ENCODE data around the gene SKOR2. TPM values are rescaled to one million over a fixed set of nuclear protein-coding genes. Genes with fewer than 3 reads are reported as not detected.

Gene SKOR2
- total and polyA plus RNA-seq, 2 of the 13 experiments (the other 11 are each of a cell fraction or from before 2014, with no cell fraction given) = not detected

GRCh38 chr18:47260120-47260923 is 8.9 kb upstream of the SKOR2 start (continued):
- no peak for TF ChIP-seq ZFP36L2 (CRISPR knock-in tag; IDR thresholded peaks at IDR 0.05)
- TF ChIP-seq ATF4 (CRISPR knock-in tag; IDR thresholded peaks at IDR 0.05) = no peak
- no peak for TF ChIP-seq ZNF781 (CRISPR knock-in tag; IDR thresholded peaks at IDR 0.05; ENCODE audit: borderline replicate concordance, not compliant biosample characterization)
- TF ChIP-seq ZNF232 (CRISPR knock-in tag; IDR thresholded peaks at IDR 0.05; ENCODE audit: borderline replicate concordance) = peak; percentile 91
- no peak for TF ChIP-seq YEATS2 (CRISPR knock-in tag; IDR thresholded peaks at IDR 0.05; ENCODE audit: borderline replicate concordance)
- TF ChIP-seq DMTF1 (CRISPR knock-in tag; IDR thresholded peaks at IDR 0.05) = no peak
- peak; percentile 70; the same call in 1 of the 2 replicates for TF ChIP-seq TEF (CRISPR knock-in tag; IDR thresholded peaks at IDR 0.05)
- 0 out of 2 replicates have a peak, but pooled peaks have one; percentile 45 for TF ChIP-seq ARNT2 (CRISPR knock-in tag; IDR thresholded peaks at IDR 0.05; ENCODE audit: low read depth)
- TF ChIP-seq SRSF1 (optimal IDR thresholded peaks at IDR 0.05; ENCODE audit: low read depth, low read length) = no peak
- no peak for TF ChIP-seq REXO4 (CRISPR knock-in tag; IDR thresholded peaks at IDR 0.05; ENCODE audit: borderline replicate concordance)
- no peak for TF ChIP-seq JUND (CRISPR knock-in tag; IDR thresholded peaks at IDR 0.05)
- TF ChIP-seq ZBTB39 (CRISPR knock-in tag; IDR thresholded peaks at IDR 0.05) = no peak
- TF ChIP-seq DPF2 (CRISPR knock-in tag; IDR thresholded peaks at IDR 0.05; ENCODE audit: borderline replicate concordance, low read depth) = no peak
- no peak for TF ChIP-seq ELF4 (CRISPR knock-in tag; IDR thresholded peaks at IDR 0.05; ENCODE audit: borderline replicate concordance)
- no peak for TF ChIP-seq ZNF350 (CRISPR knock-in tag; IDR thresholded peaks at IDR 0.05; ENCODE audit: borderline replicate concordance, low read depth)
- TF ChIP-seq ZMYM2 (CRISPR knock-in tag; IDR thresholded peaks at IDR 0.05) = no peak
- TF ChIP-seq EEA1 (CRISPR knock-in tag; IDR thresholded peaks at IDR 0.05; ENCODE audit: borderline replicate concordance) = no peak
- no peak for TF ChIP-seq HNF4A (CRISPR knock-in tag; IDR thresholded peaks at IDR 0.05)
- TF ChIP-seq KAT8 (CRISPR knock-in tag; IDR thresholded peaks at IDR 0.05) = no peak
- TF ChIP-seq TBX3 (IDR thresholded peaks at IDR 0.05; ENCODE audit: borderline replicate concordance) = no peak
- no peak for TF ChIP-seq ZNF879 (CRISPR knock-in tag; IDR thresholded peaks at IDR 0.05)
- TF ChIP-seq PHF21A (CRISPR knock-in tag; IDR thresholded peaks at IDR 0.05) = no peak
- no peak for TF ChIP-seq TAF15 (IDR thresholded peaks at IDR 0.05; ENCODE audit: low read depth, low read length, poor library complexity, severe bottlenecking)
- no peak for TF ChIP-seq SP2 (CRISPR knock-in tag; IDR thresholded peaks at IDR 0.05)

All from HepG2 (cell line).